NCI-H128 (cell line): Measurements from ENCODE around the gene FHIT.
"Not testable (repeated sequence)": the region's sequence is repeated elsewhere in the genome, so short reads cannot be mapped to it uniquely, and the experiment has no call there.

ENCODE experiments used
- DNase-seq: peaks from one replicate; lab custom pipeline; 2025; ENCODE audit not compliant: unreplicated experiment; lab: John Stamatoyannopoulos, UW

The FHIT gene

DNA sequence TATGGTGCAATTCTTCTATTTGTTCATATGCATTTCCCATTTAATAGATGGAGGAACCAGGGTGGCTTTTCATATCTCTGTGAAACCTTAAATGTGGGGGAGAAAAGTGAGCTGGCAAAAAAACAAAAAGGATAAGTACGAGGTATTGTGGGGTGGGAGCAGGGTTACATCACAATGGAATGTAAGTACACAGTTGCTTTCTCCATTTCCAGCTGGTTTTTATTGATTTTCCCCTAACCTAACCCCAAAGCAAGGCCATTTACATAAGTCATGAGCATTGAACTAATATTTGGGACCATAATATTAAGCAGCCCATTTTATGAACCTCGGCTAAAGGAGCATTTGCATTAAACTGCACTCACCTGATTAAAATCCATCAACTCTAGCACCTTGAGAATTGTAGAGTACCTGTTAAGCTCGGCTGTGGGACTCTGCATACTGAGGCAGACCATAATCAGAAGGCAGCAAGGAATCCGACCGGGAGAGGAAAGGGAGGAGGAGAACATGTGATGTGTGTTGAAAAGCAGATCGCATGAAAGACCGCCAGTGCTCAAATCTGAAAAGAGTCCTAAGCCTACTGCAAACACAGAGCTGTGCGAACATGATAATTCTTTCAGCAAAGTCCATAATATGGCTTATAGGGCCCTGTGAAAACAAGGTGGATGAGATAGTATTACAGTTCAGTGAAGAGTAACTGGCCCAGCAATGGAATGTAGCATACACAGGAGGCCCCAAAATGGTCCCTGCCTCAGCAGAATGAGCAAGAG lies 513.4 kb downstream of the FHIT start:
- DNase-seq = no peak

GRCh38 chr3:60730371-60730770 lies 520.9 kb downstream of the FHIT start:
- no peak for DNase-seq

DNA sequence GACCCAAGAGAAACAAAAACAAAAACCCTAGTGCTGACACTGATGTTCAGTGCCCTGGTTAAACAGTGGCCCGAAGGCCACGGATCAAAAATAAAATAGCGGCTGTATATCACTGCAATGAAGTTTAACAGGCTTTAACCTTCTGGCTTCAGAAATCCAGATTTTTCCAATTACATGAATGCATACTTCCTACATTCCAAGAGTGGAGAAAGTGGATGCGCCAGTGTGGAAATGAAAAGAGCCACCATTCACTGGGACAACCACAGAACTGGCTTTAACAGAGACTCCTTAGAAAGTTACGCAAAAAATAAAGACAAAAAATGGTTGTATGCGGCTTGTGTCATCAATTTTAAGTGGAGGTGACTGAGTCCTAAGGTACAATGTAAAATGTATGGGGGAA lies 522.2 kb downstream of the FHIT start:
- no peak for DNase-seq

GRCh38 chr3:60728006-60728405 lies 523.2 kb downstream of the FHIT start:
- no peak for DNase-seq

DNA sequence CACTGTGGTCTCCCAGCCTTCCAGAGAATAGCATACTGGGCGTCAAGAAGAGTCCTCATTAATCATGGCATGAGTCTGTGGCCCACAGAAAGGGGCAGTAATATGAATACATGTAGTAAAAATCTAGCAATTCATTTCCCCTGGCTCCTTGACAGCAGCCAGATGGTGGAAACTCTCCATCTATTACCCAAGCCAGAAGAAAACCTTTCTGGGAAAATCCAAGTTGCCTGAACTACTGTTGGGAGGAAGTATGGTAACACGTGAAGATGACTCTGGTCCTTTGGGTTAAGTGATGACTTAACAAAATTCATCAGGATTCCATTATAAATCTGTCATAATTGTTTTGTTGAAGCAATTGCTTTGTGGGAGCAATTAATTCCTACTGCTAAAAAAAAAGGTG lies 530.5 kb downstream of the FHIT start:
- no peak for DNase-seq

DNA sequence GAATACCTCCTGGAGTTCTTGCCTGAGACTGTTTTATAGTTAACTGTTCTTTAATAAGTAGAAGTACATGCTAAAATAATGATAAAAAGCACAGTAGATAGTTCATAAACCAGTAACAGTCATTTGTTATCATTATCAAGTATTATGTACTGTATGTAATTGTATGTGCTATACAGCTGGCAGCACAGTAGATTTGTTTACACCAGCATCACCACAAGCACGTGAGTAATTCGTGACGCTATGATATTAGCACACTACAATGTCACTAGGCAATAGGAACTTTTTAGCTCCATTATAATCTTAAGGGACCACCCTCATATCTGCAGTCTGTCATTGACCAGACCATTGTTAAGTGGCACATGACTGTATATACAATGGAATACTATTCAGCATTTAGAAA lies 534.7 kb downstream of the FHIT start:
- DNase-seq = no peak

DNA sequence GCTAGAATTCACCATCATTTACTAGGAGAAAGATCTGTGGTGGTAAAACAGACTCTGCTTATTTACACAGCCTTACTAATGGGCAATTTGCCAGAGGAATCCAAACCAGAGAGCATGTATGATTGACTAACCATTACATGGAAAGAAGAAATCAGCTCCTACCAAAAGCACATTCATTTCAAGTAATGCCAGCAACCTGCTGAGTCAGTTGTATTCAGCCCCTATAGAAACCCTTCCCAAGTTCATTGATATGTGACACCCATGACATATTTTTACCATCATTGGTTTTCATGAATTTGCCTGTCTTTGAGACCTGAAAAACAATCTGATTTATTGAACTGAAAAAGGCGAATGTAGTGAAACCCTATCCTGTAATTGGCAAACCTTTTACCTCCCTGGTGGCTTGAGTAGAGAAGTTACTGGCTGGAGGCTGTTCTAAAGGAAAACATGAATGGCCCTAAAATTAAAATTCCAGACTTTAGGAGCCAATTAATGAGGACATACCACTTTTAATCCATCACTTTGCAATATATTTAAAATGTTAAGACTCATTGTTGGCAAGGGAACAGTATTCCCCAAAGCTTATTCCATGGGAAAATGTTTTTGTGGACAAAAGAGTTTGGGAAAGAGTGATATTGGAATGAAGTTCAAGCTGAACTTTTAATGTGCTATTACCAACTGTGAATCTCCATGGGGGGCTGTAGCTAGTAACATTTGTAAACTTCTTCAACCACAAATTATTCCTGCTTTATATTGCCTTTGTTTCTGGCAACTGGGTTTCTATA lies 542.9 kb downstream of the FHIT start:
- DNase-seq = peak; percentile 50

DNA sequence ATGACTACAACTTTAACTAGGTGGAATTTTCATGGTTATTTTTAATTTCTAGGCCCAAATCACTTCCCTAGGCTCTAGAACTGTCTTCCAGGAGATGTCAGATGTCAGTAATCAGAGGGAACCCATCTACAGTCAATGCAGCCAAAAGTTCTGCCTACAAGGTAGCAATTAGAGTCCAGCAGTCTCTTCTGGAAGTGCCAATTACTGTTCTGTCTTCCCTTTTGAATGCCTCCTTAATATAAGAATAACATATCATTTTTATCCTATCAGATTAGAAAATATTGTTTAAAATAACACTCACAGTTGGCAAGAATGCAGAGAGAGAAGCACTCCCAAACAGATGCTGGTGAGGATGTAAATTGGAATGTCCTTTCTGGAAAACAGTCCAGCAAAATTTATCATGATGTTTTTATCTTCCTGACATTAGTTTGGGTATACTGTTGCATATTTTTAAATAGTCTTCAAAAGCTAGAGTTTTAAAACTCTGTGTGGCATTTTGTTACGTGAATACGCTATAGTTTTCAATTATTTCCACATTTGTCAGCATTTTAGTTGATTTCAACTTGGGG lies 543.7 kb downstream of the FHIT start:
- no peak for DNase-seq

DNA sequence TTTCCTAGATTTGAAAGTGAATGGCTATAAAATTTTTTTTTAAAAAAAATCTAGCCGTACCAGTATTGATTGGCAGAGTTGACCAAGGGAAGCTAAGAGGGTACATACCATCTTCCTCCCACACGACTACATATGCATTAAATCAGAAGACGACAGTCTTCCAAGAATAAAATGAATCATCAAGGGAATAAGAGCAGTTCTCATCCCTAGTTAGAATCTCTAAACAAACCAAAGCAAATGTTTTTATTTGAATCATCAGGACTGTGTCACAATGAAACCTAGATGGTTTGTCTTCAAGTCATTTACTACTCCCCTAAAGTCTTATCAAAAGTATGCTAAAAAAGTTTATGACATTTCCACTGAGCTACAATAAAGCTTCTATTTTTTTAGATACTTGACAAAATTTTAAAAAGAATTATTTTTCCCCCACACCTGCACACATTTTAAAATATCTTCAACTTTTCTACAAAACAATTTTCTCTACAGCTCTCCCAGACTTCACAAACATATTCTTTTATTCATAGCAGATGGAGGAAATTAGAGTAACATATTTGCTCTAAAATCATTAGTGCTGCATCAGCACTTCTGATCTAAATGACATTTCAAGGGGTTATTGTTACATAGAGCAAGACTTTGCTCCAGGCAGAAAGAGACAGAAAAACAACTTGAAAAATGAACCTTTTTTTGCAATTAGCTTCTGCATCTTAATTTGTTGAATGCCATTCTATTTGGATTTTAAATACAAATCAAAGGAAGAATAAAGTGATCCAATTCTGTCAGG lies 547.1 kb downstream of the FHIT start:
- no peak for DNase-seq

DNA sequence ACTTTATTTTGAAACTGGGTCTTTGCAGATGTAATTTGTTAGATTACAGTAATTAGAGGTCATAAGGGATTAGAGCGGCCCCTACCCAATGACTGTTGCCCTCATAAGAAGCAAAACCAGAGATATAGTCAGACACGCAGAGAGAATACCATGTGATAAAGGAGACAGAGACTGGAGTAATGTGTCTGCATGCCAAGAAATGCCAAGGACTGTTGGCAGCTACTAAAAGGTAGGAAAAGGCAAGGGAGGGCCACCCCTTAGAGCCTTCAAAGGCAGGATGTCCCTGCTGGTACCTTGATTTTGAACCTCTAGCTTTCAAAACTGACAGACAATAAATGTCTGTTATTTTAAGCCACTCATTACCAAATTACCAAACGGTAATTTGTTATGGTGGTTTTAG lies 548.2 kb downstream of the FHIT start:
- no peak for DNase-seq

GRCh38 chr3:60698117-60698516 lies 553.1 kb downstream of the FHIT start:
- DNase-seq = no peak

DNA sequence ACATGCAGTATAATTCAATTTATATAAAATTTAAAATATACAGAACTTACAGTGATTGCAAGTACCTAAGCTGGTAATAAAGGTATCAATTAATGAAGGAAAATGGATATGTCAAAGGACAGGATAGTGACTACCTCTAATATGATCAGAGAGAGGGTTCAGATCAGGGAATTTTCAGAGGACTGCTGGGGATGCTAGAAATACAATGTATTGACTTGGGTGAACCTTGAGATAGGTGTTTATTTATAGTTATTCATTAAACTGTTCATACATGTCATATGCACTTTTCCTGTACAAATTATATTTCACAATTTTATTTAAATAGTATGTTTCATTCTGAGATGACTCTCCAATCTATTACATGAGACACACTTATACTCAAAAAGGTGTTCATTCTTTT lies 554.1 kb downstream of the FHIT start:
- no peak for DNase-seq

- no peak for DNase-seq
Observed at GRCh38 chr3:60696428-60697125, 554.7 kb downstream of the FHIT start.

- no peak for DNase-seq
Observed at GRCh38 chr3:60675424-60675823, 575.8 kb downstream of the FHIT start.

GRCh38 chr3:60674870-60675269 lies 576.4 kb downstream of the FHIT start:
- DNase-seq = no peak

GRCh38 chr3:60673123-60673522 lies 578.1 kb downstream of the FHIT start:
- DNase-seq = no peak

- not testable (repeated sequence) for DNase-seq
Observed at GRCh38 chr3:60672337-60672736, 578.9 kb downstream of the FHIT start.

- no peak for DNase-seq
Observed at GRCh38 chr3:60669636-60670035, 581.6 kb downstream of the FHIT start.

GRCh38 chr3:60660026-60660425 lies 591.2 kb downstream of the FHIT start:
- no peak for DNase-seq

DNA sequence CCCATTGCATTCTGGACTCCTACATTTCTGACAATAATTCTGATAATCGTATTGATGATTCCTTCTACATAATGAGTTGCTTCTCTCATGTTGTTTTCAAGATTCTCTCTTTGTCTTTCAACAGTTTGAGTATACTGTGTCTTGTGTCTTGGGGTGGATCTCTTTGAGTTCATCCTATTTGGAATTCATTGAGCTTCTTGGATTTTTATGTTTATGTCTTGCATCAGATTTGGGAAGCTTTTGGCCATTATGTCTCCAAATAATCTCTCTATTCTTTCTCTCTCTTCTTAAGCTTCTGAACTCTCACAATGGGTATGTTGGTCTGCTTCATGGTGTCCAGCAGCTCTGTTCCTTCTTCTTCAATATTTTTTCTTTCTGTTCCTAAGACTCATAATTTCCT lies 592.2 kb downstream of the FHIT start:
- no peak for DNase-seq

- DNase-seq = no peak
Observed at GRCh38 chr3:60657972-60658371, 593.3 kb downstream of the FHIT start.
